ENCODE results near the gene SLC15A4.

Gene SLC15A4

DNA sequence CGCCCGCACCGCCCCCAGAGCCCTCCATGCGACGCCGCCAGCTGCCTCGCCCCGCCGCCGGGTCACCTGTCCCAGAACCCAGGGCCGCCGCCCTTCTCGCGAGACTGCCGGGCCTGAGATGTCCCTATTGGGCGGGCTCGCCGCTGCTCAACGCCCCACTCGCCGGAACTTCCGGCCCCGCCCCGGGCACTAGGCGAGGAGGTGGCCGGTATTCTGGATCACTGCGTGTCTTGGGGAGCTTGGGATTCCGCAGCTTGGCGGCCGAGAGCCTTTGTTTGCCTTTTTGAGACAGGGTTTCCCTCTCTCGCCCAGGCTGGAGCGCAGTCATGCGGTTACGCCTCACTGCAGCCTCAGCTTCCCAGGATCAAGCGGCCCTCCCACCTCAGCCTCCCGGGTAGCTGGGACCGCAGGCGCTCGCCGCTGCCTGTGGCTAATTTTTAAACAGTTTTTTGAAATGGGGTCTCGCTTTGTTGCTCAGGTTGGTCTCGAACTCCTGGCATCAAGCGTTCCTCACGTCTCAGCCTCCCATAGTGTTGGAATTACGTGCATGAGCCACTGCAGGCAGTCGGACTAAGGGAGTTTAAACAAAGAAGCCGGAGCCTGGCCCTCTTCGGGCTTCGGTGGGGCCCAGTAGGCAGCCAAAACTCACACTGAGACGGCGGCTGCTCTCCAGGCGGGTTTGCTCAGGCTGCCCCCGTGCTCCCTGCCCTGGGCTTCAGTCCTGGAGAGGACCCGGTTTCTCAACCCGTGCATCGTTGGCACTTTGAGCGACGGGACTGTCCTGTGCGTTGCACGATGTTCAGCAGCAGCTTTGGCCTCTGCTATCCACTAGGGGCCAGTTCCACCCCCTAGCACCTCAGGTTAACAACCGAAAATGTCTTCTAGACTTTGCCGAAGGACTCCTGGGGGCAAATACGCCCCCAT lies at the start of gene SLC15A4:
SLC15A4 (minus strand) TSS at position 43 of the 924 bp plus-strand sequence; CDS start at position 28, 15 bp downstream.
- peak; percentile 21 for DNase-seq (ENCODE audit: low read depth, low spot score)
- peak within 1 kb of the TSS; percentile 94 for H3K4me3 ChIP-seq (ENCODE audit: low read depth, low read length)
- CTCF ChIA-PET: no interaction called here
- POLR2A ChIA-PET: interaction anchor here (0.6 to 2.5 kb wide), 7 partner anchors 9 to 69 kb away, joined by 3 to 10 read pairs (median 4); no protein-coding TSS in a partner anchor
- TF ChIP-seq CTCF (IDR thresholded peaks at IDR 0.05; ENCODE audit: insufficient read depth, low read length, missing control alignments): no peak

GRCh38 chr12:128872303-128872702 lies 48.5 kb upstream of the SLC15A4 start:
- POLR2A ChIA-PET: no interaction called here
- H3K4me3 ChIP-seq (ENCODE audit: low read depth, low read length): no peak overlapping the region
- DNase-seq (ENCODE audit: low read depth, low spot score): no peak
- CTCF ChIA-PET: no interaction called here
- no peak for TF ChIP-seq CTCF (IDR thresholded peaks at IDR 0.05; ENCODE audit: insufficient read depth, low read length, missing control alignments)

DNA sequence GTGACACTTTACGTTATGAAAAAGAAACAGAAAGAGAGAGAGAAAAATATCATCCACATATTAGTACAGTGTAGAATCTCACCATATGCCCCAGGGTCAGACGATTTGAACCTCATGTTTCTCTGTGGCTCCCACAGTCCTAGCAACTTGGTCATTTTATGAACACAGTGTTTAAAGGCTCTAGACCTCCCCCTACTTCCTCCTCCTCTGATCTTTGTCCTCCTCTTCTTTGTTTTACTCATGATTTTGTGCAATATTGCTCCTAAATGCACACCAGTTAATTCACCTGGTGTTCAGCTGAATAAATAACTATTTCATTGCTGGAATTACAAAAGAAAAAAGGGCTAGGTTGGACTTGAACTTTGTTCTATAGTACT lies 47.7 kb upstream of the SLC15A4 start:
- no peak for DNase-seq (ENCODE audit: low read depth, low spot score)
- H3K4me3 ChIP-seq (ENCODE audit: low read depth, low read length): no peak overlapping the region
- POLR2A ChIA-PET: no interaction called here
- CTCF ChIA-PET: no interaction called here
- no peak for TF ChIP-seq CTCF (IDR thresholded peaks at IDR 0.05; ENCODE audit: insufficient read depth, low read length, missing control alignments)

DNA sequence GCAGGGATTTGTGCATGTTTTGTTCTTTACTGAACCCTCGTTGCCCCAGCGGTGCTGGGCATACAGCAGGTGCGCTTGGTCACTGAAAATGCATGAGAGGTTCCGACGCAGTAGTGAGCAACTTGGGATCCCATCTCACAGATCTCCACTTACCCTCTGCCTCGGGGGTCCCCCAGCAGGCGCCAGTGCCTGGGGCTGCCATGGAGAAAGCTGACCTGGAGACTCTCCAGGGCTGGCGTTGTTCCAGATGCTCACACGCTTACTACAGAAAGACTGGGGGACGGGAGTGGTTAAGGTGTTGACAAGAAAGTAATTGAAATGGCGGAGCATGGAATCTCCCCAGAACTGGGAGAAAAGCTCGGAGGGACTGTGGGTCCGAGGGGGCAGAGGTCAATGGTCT lies 43.7 kb upstream of the SLC15A4 start:
- CTCF ChIA-PET: no interaction called here
- POLR2A ChIA-PET: no interaction called here
- no peak overlapping the region for H3K4me3 ChIP-seq (ENCODE audit: low read depth, low read length)
- no peak for TF ChIP-seq CTCF (IDR thresholded peaks at IDR 0.05; ENCODE audit: insufficient read depth, low read length, missing control alignments)
- no peak for DNase-seq (ENCODE audit: low read depth, low spot score)

- ChIA-PET CTCF (no interaction called here), POLR2A (no interaction called here)
- DNase-seq (ENCODE audit: low read depth, low spot score): no peak
- TF ChIP-seq CTCF (IDR thresholded peaks at IDR 0.05; ENCODE audit: insufficient read depth, low read length, missing control alignments): no peak
- no peak overlapping the region for H3K4me3 ChIP-seq (ENCODE audit: low read depth, low read length)
These were observed 40.9 kb upstream of the SLC15A4 start for GRCh38 chr12:128864516-128865186.

DNA sequence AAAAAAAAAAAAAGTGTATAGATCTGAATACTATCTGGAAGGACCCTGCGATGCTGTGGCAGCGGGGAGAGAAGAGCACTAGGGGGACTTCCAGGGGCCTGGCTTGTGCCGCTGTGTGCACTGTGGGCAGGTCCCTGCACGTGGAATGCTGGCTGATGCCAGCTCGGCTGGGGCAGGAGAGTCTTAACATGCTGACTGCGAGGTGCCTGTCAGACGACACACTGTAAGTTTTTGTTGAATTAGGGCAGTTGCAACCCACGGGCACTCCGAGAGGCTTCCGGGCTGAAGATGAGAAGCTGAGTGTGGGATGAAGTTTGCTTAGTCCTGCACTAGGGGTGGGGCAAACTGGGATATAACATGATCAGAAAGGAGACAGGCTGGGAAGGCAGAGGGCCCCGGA lies 40.2 kb upstream of the SLC15A4 start:
- no peak overlapping the region for H3K4me3 ChIP-seq (ENCODE audit: low read depth, low read length)
- TF ChIP-seq CTCF (IDR thresholded peaks at IDR 0.05; ENCODE audit: insufficient read depth, low read length, missing control alignments): no peak
- DNase-seq (ENCODE audit: low read depth, low spot score): no peak
- ChIA-PET CTCF (no interaction called here), POLR2A (no interaction called here)
